Mesenchymal stem cell (in vitro differentiated cells and primary cell): ENCODE results near the gene SULT1C2.
A peak's percentile ranks its signal among the peaks of the same experiment; 100 is the strongest.

Experiments used
- DNase-seq: peaks from one replicate; pipeline ENCODE4 v3.0.0-alpha.2; 2013
- H2AFZ ChIP-seq: one replicate; pipeline ENCODE4 v1.6.1; 2013; ENCODE audit warnings: low read depth, mild to moderate bottlenecking, control low read depth, inconsistent platforms, low read length, moderate library complexity
- H2AK5ac ChIP-seq: 2 replicates; pipeline ENCODE4 v1.6.1; 2013; ENCODE audit warnings: low read length, moderate library complexity, mild to moderate bottlenecking, inconsistent platforms; ENCODE audit not compliant: severe bottlenecking
- H2BK120ac ChIP-seq: one replicate; pipeline ENCODE4 v1.6.1; 2013; ENCODE audit warnings: low read depth, mild to moderate bottlenecking, inconsistent platforms, low read length, moderate library complexity
- H2BK12ac ChIP-seq, 2 experiments: one replicate each; pipeline ENCODE4 v1.6.1; 2013; ENCODE audit warnings: inconsistent platforms in 2 of 2, low read length in 2 of 2, mild to moderate bottlenecking in 2 of 2, moderate library complexity in 2 of 2, control low read depth in 1 of 2
- H2BK15ac ChIP-seq: one replicate; pipeline ENCODE4 v1.6.1; 2013; ENCODE audit warnings: mild to moderate bottlenecking, low read depth, inconsistent platforms; ENCODE audit not compliant: poor library complexity, severe bottlenecking
- H2BK5ac ChIP-seq: 2 replicates; pipeline ENCODE4 v1.6.1; 2013; ENCODE audit warnings: low read depth, mild to moderate bottlenecking, low read length, control low read depth, inconsistent platforms; ENCODE audit not compliant: poor library complexity, severe bottlenecking
- H3K14ac ChIP-seq, 2 experiments: one replicate each; pipeline ENCODE4 v1.6.1; 2013; ENCODE audit warnings: inconsistent platforms in 2 of 2, low read length in 2 of 2, control low read depth in 1 of 2, mild to moderate bottlenecking in 1 of 2, moderate library complexity in 1 of 2
- H3K18ac ChIP-seq, 2 experiments: one replicate each; pipeline ENCODE4 v1.6.1; 2013; ENCODE audit warnings: inconsistent platforms in 2 of 2, low read length in 2 of 2, control low read depth in 1 of 2, low read depth in 1 of 2, mild to moderate bottlenecking in 1 of 2
- H3K23ac ChIP-seq, 2 experiments: one replicate each; pipeline ENCODE4 v1.6.1; 2013; ENCODE audit warnings: inconsistent platforms in 2 of 2, low read length in 2 of 2, mild to moderate bottlenecking in 2 of 2, moderate library complexity in 2 of 2, control low read depth in 1 of 2
- H3K27ac ChIP-seq: 2 replicates; pipeline ENCODE4 v1.5.1; 2013; ENCODE audit warnings: mild to moderate bottlenecking, moderate library complexity, low read length, control low read depth, inconsistent platforms; ENCODE audit not compliant: poor library complexity, severe bottlenecking
- H3K27me3 ChIP-seq, 2 experiments: 2 replicates each; pipeline versions ENCODE4 v1.6.1 to v1.7.0; 2013; ENCODE audit warnings: low read length in 2 of 2, mild to moderate bottlenecking in 2 of 2, moderate library complexity in 2 of 2, control low read depth in 1 of 2, inconsistent platforms in 1 of 2; ENCODE audit not compliant: control insufficient read depth in 1 of 2, insufficient read depth in 1 of 2
- H3K36me3 ChIP-seq, 2 experiments: 2 replicates each; pipeline versions ENCODE4 v1.6.1 to v1.7.0; 2013; ENCODE audit warnings: low read length in 2 of 2, control low read depth in 1 of 2, inconsistent platforms in 1 of 2, low read depth in 1 of 2, mild to moderate bottlenecking in 1 of 2; ENCODE audit not compliant: insufficient read depth in 2 of 2, control insufficient read depth in 1 of 2
- H3K4ac ChIP-seq, 2 experiments: one replicate each; pipeline ENCODE4 v1.6.1; 2013; ENCODE audit warnings: inconsistent platforms in 2 of 2, low read length in 2 of 2, mild to moderate bottlenecking in 2 of 2, moderate library complexity in 2 of 2, control low read depth in 1 of 2, low read depth in 1 of 2
- H3K4me1 ChIP-seq: 2 replicates; pipeline ENCODE4 v1.6.1; 2013; ENCODE audit warnings: low read depth, low read length, control low read depth; ENCODE audit not compliant: control insufficient read depth, insufficient read depth
- H3K4me2 ChIP-seq: 2 replicates; pipeline ENCODE4 v1.6.1; 2013; ENCODE audit warnings: low read length, mild to moderate bottlenecking, inconsistent platforms; ENCODE audit not compliant: poor library complexity, severe bottlenecking
- H3K4me3 ChIP-seq, 2 experiments: 2 replicates each; pipeline versions ENCODE4 v1.5.1 to v1.7.0; 2013; ENCODE audit warnings: low read length in 2 of 2, mild to moderate bottlenecking in 2 of 2, control low read depth in 1 of 2, low read depth in 1 of 2; ENCODE audit not compliant: insufficient read depth in 1 of 2
- H3K79me1 ChIP-seq: replicated peaks from 2 replicates; pipeline ENCODE4 v1.6.1; 2013; ENCODE audit warnings: mild to moderate bottlenecking, control low read depth, low read length, inconsistent platforms; ENCODE audit not compliant: poor library complexity, severe bottlenecking
- H3K9ac ChIP-seq: 2 replicates; pipeline ENCODE4 v1.7.0; 2013; ENCODE audit warnings: mild to moderate bottlenecking, low read length, moderate library complexity
- H3K9me3 ChIP-seq: 2 replicates; pipeline ENCODE4 v1.7.0; 2013; ENCODE audit warnings: mild to moderate bottlenecking, low read length; ENCODE audit not compliant: control insufficient read depth
- H4K8ac ChIP-seq: one replicate; pipeline ENCODE4 v1.6.1; 2013; ENCODE audit warnings: inconsistent platforms, mild to moderate bottlenecking, low read length, moderate library complexity
- H4K91ac ChIP-seq: one replicate; pipeline ENCODE4 v1.6.1; 2013; ENCODE audit warnings: mild to moderate bottlenecking, low read length, inconsistent platforms
- WGBS: methylation state at CpG from one replicate; pipeline ENCODE4 v1.1.7; 2013; ENCODE audit warnings: mixed read lengths; 5-methylcytosine and 5-hydroxymethylcytosine counted together

Gene SULT1C2

GRCh38 chr2:108244667-108245414 lies 43.9 kb upstream of the SULT1C2 start:
- Histone ChIP-seq H3K9ac (peak overlapping the region; percentile 24), H2BK120ac (no peak overlapping the region), H2AK5ac (no peak overlapping the region), H3K27ac (no peak overlapping the region), H3K14ac (no peak overlapping the region), H3K9me3 (no peaks in the 10 kb centered on the region), H3K4ac (no peak overlapping the region), H3K36me3 (peaks cover 0 to under 1% of the 10 kb centered on the region in 2 experiments), H3K4me3 (no peak overlapping the region), H3K4me2 (no peak overlapping the region), H3K27me3 (no peaks in the 10 kb centered on the region), H3K18ac (no peak overlapping the region), H3K23ac (no peak overlapping the region), H2BK5ac (no peak overlapping the region), H2AFZ (no peak overlapping the region), H2BK15ac (no peak overlapping the region), H3K4me1 (no peaks in the 10 kb centered on the region), H2BK12ac (no peak overlapping the region), H4K91ac (no peak overlapping the region), H3K79me1 (no peaks in the 10 kb centered on the region), H4K8ac (no peak overlapping the region)
- DNase-seq = no peak
- 58% methylated on average over 1 of the region's 2 CpGs for WGBS

GRCh38 chr2:108253106-108253505 lies 35.6 kb upstream of the SULT1C2 start:
- Histone ChIP-seq H2BK15ac (no peak overlapping the region), H3K4me1 (no peaks in the 10 kb centered on the region), H3K9me3 (no peaks in the 10 kb centered on the region), H4K8ac (no peak overlapping the region), H3K36me3 (no peaks in the 10 kb centered on the region), H2AK5ac (no peak overlapping the region), H2AFZ (no peak overlapping the region), H2BK12ac (no peak overlapping the region), H2BK120ac (no peak overlapping the region), H3K23ac (no peak overlapping the region), H3K4me2 (no peak overlapping the region), H3K14ac (no peak overlapping the region), H3K27me3 (no peaks in the 10 kb centered on the region), H3K79me1 (peaks cover 3% of the 10 kb centered on the region), H2BK5ac (no peak overlapping the region), H4K91ac (no peak overlapping the region), H3K4me3 (no peak overlapping the region), H3K4ac (no peak overlapping the region), H3K9ac (no peak overlapping the region), H3K27ac (no peak overlapping the region), H3K18ac (no peak overlapping the region)
- DNase-seq = no peak
- no CpG with 5 or more reads among the region's 1 CpG for WGBS

- no peak overlapping the region for H2AFZ ChIP-seq
- no peak overlapping the region for H3K14ac ChIP-seq
- no peak overlapping the region for H3K4me3 ChIP-seq
Measured at GRCh38 chr2:108257757-108258331, 30.9 kb upstream of the SULT1C2 start.

GRCh38 chr2:108260773-108261172 lies 27.9 kb upstream of the SULT1C2 start:
- H3K14ac ChIP-seq = no peak overlapping the region
- no peaks in the 10 kb centered on the region for H3K36me3 ChIP-seq
- H2BK5ac ChIP-seq = no peak overlapping the region
- no peak overlapping the region for H4K8ac ChIP-seq
- no peak overlapping the region for H2BK120ac ChIP-seq
- H3K4me3 ChIP-seq = no peak overlapping the region
- no CpG with 5 or more reads among the region's 1 CpG for WGBS
- H3K18ac ChIP-seq = no peak overlapping the region
- no peak overlapping the region for H4K91ac ChIP-seq
- H3K4me1 ChIP-seq = no peaks in the 10 kb centered on the region
- H3K27ac ChIP-seq = no peak overlapping the region
- H2AFZ ChIP-seq = no peak overlapping the region
- no peak overlapping the region for H2BK12ac ChIP-seq
- no peak overlapping the region for H3K4ac ChIP-seq
- no peaks in the 10 kb centered on the region for H3K27me3 ChIP-seq
- H2BK15ac ChIP-seq = no peak overlapping the region
- H3K4me2 ChIP-seq = no peak overlapping the region
- no peak overlapping the region for H3K9ac ChIP-seq
- H3K79me1 ChIP-seq = peaks cover 6% of the 10 kb centered on the region
- DNase-seq = no peak
- H3K9me3 ChIP-seq = no peaks in the 10 kb centered on the region
- no peak overlapping the region for H3K23ac ChIP-seq
- no peak overlapping the region for H2AK5ac ChIP-seq

More at GRCh38 chr2:108257757-108258331, 30.9 kb upstream of the SULT1C2 start:
- H3K23ac ChIP-seq = no peak overlapping the region
- H3K79me1 ChIP-seq = peaks cover 4% of the 10 kb centered on the region
- no peak overlapping the region for H2BK5ac ChIP-seq
- H2BK15ac ChIP-seq = no peak overlapping the region
- H2BK120ac ChIP-seq = no peak overlapping the region
- H3K4ac ChIP-seq = no peak overlapping the region
- H4K8ac ChIP-seq = no peak overlapping the region
- no peak overlapping the region for H3K18ac ChIP-seq
- H3K9me3 ChIP-seq = no peaks in the 10 kb centered on the region
- no peak overlapping the region for H3K4me2 ChIP-seq
- peak overlapping the region; percentile 6 for H3K9ac ChIP-seq
- H2BK12ac ChIP-seq = no peak overlapping the region
- DNase-seq = peak; percentile 56
- 60% methylated on average over 3 of the region's 3 CpGs for WGBS
- no peaks in the 10 kb centered on the region for H3K36me3 ChIP-seq
- H4K91ac ChIP-seq = no peak overlapping the region
- H3K27me3 ChIP-seq = no peaks in the 10 kb centered on the region
- H3K27ac ChIP-seq = no peak overlapping the region
- H3K4me1 ChIP-seq = no peaks in the 10 kb centered on the region
- H2AK5ac ChIP-seq = no peak overlapping the region
